Measurements from ENCODE around the gene MACROD2. TPM values are rescaled to one million over a fixed set of nuclear protein-coding genes. Genes with fewer than 3 reads are reported as not detected.
A peak's percentile ranks its signal among the peaks of the same experiment; 100 is the strongest.

MACROD2 gene
- total RNA-seq, 1 donor from 2014 or later = 1.6 TPM

DNA sequence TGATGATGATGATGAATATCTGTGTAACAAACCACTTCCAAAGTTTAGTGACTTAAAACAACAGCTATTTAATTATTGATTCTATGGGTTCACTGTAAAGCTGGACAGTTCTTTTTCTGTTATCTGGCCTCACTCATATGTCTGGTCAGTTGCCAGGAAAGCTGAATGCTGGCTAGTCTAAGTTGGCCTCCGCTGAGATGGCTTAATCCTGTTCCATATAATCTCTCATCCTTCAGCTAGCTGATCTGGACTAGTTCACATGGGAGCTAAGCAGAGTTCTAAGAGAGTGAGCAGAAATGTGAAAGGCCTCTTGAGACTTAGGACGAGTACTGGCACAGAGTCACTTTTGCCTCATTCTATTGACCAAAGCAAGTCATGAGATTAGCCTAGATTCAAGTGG is 676.8 kb downstream of the MACROD2 start:
- FAIRE-seq (no peak), DNase-seq (ENCODE audit: low read depth) (no peak)
- Histone ChIP-seq H3K27me3 (ENCODE audit: control insufficient read depth, insufficient read depth, low read length) (no peaks in the 10 kb centered on the region), H3K4me3 (ENCODE audit: low read depth, low read length) (no peak overlapping the region), H3K36me3 (ENCODE audit: control insufficient read depth, insufficient read depth, low read length) (no peaks in the 10 kb centered on the region)
- TF ChIP-seq, protein P1, sequence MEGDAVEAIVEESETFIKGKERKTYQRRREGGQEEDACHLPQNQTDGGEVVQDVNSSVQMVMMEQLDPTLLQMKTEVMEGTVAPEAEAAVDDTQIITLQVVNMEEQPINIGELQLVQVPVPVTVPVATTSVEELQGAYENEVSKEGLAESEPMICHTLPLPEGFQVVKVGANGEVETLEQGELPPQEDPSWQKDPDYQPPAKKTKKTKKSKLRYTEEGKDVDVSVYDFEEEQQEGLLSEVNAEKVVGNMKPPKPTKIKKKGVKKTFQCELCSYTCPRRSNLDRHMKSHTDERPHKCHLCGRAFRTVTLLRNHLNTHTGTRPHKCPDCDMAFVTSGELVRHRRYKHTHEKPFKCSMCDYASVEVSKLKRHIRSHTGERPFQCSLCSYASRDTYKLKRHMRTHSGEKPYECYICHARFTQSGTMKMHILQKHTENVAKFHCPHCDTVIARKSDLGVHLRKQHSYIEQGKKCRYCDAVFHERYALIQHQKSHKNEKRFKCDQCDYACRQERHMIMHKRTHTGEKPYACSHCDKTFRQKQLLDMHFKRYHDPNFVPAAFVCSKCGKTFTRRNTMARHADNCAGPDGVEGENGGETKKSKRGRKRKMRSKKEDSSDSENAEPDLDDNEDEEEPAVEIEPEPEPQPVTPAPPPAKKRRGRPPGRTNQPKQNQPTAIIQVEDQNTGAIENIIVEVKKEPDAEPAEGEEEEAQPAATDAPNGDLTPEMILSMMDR (IDR thresholded peaks at IDR 0.05; ENCODE audit: insufficient read depth, low read length, severe bottlenecking) = no peak

DNA sequence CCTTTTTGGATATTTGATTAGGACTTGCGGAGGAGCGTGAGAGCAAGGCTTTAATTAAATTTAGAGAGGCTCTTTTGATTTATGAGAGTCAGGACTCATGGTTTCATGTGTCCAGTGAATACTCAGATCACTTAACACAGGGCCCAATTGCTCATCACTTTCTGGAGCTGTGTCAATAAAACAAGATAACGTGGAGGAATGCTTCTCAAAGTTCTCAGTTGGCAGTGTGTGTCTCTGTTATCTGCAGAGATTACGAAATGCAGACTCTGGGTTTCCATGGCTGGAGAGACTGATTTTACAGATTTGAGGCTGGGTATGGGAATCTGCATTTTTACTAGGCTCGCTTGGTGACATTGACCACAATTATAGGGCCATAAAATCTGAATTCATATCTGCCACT is 677.8 kb downstream of the MACROD2 start:
- TF ChIP-seq, protein P1 (IDR thresholded peaks at IDR 0.05; ENCODE audit: insufficient read depth, low read length, severe bottlenecking) = no peak
- DNase-seq (ENCODE audit: low read depth) (no peak), FAIRE-seq (no peak)
- H3K4me3 ChIP-seq (ENCODE audit: low read depth, low read length) = no peak overlapping the region
- H3K27me3 ChIP-seq (ENCODE audit: control insufficient read depth, insufficient read depth, low read length) = no peaks in the 10 kb centered on the region
- no peaks in the 10 kb centered on the region for H3K36me3 ChIP-seq (ENCODE audit: control insufficient read depth, insufficient read depth, low read length)

DNA sequence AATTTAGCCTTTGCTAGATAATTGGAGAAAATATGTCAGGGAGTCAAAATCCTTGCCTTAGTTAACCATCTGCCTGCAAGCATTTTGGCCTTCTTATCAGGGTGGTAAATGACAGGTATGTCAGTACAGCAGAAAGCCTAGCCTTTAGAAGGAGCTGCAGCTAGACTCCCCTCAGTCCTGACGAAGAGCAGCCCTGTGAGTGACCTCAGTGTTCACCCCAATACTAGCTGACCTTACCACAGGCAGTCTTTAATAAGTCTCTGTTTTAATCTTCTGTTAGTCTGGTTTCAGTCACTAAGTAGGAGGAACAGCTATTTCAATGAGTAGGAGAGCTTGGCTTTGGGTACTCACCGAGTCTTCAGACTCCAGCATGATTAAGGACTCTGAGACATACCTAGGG is 682.1 kb downstream of the MACROD2 start:
- TF ChIP-seq, protein P1 (IDR thresholded peaks at IDR 0.05; ENCODE audit: insufficient read depth, low read length, severe bottlenecking) = no peak
- Histone ChIP-seq H3K4me3 (ENCODE audit: low read depth, low read length) (no peak overlapping the region), H3K36me3 (ENCODE audit: control insufficient read depth, insufficient read depth, low read length) (no peaks in the 10 kb centered on the region), H3K27me3 (ENCODE audit: control insufficient read depth, insufficient read depth, low read length) (no peaks in the 10 kb centered on the region)
- DNase-seq (ENCODE audit: low read depth) (no peak), FAIRE-seq (peak; percentile 40)

DNA sequence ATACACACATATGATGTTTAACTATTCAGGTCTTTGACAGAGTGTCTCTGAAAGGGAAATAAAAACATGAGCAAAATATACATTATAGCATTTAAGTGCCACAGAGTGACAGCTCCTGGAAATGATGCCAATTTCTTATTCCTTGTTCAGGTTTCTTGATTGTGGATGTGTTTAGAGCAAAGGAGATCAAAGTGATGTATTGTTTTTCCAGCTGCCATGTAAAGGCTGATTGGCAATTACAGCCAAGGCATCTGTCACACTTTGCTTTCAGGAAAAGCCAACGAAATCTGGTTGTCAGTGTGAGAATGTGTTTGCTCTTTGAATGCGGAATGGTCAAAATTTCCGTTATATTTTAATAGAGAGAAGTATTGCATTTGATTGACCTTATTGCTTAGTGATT is 689.9 kb downstream of the MACROD2 start:
- Histone ChIP-seq H3K27me3 (ENCODE audit: control insufficient read depth, insufficient read depth, low read length) (no peaks in the 10 kb centered on the region), H3K4me3 (ENCODE audit: low read depth, low read length) (no peak overlapping the region), H3K36me3 (ENCODE audit: control insufficient read depth, insufficient read depth, low read length) (no peaks in the 10 kb centered on the region)
- no peak for FAIRE-seq
- TF ChIP-seq, protein P1 (IDR thresholded peaks at IDR 0.05; ENCODE audit: insufficient read depth, low read length, severe bottlenecking) = no peak
- no peak for DNase-seq (ENCODE audit: low read depth)

DNA sequence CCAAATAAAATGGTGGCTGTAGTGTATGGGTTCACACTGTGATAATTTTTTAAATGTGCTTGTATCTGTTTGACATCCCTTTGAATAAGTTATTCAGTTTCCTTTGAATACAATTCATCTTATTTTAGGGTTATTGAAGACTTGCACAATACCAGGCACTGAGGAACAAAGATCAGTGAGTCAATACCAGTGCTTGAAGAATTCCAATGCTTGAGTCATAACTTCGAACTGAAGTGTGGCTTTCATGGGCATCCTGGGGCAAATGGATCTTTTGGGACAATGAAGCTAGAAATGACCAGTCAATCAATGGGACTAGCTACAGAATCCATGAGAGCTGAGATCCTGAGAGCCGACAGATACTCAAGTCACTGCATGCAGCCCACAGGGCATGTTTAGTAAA is 692.0 kb downstream of the MACROD2 start:
- no peaks in the 10 kb centered on the region for H3K36me3 ChIP-seq (ENCODE audit: control insufficient read depth, insufficient read depth, low read length)
- no peak overlapping the region for H3K4me3 ChIP-seq (ENCODE audit: low read depth, low read length)
- no peaks in the 10 kb centered on the region for H3K27me3 ChIP-seq (ENCODE audit: control insufficient read depth, insufficient read depth, low read length)
- TF ChIP-seq, protein P1 (IDR thresholded peaks at IDR 0.05; ENCODE audit: insufficient read depth, low read length, severe bottlenecking) = no peak
- DNase-seq (ENCODE audit: low read depth) (peak; percentile 87), FAIRE-seq (no peak)

DNA sequence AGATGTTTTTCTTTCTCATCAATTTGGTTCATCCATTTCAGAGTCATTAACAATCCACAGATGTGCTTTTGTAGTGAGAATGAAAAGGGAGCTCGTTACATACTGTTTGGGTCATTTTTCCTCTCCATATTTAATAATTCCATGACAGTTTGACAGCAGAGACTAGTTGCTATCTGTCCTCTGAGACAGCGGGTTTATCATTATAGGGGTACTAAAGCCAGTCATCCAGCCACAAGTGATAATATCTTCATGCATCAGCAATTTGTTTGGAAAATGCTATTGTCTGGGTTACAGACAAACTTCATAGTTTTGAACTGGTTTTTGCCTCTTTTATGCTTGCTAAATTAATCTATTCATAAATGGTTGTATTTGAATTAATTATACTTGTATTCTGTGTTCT is 692.7 kb downstream of the MACROD2 start:
- FAIRE-seq = no peak
- TF ChIP-seq, protein P1 (IDR thresholded peaks at IDR 0.05; ENCODE audit: insufficient read depth, low read length, severe bottlenecking) = no peak
- no peak overlapping the region for H3K4me3 ChIP-seq (ENCODE audit: low read depth, low read length)
- no peaks in the 10 kb centered on the region for H3K36me3 ChIP-seq (ENCODE audit: control insufficient read depth, insufficient read depth, low read length)
- DNase-seq (ENCODE audit: low read depth) = no peak
- H3K27me3 ChIP-seq (ENCODE audit: control insufficient read depth, insufficient read depth, low read length) = no peaks in the 10 kb centered on the region

Measured in bronchial epithelial cell (primary cell).